GM23338 (cell line): Measurements from ENCODE around the gene FERMT3. TPM values are rescaled to one million over a fixed set of nuclear protein-coding genes. Genes with fewer than 3 reads are reported as not detected.

Source experiments
- ATAC-seq: fragments of 200-7000 bp; cut with Tn5 transposase; 3 replicates; pipeline ENCODE4 v1.9.1; 2020
- DNase-seq: peaks from one replicate; pipeline ENCODE4 v3.0.0-alpha.2; 2015; ENCODE audit warnings: low spot score
- H2AFZ ChIP-seq: fragments of 200-600 bp; sonication (generic); 2 replicates; pipeline ENCODE4 v1.8.0; 2016; ENCODE audit warnings: antibody characterized with exemption, mild to moderate bottlenecking, moderate library complexity
- H3F3A ChIP-seq: fragments of 200-600 bp; sonication (generic); replicated peaks from 2 replicates; pipeline ENCODE4 v1.8.0; 2017; ENCODE audit warnings: antibody characterized with exemption, mixed run types, low read depth
- H3K27ac ChIP-seq: fragments of 200-600 bp; sonication (generic); 2 replicates; pipeline ENCODE4 v1.6.1; 2016; ENCODE audit warnings: low read depth
- H3K27me3 ChIP-seq: fragments of 200-600 bp; sonication (generic); 2 replicates; pipeline ENCODE4 v1.8.0; 2016; ENCODE audit warnings: mild to moderate bottlenecking, mixed run types, moderate library complexity; ENCODE audit not compliant: insufficient read depth
- H3K36me3 ChIP-seq: fragments of 200-600 bp; sonication (generic); 2 replicates; pipeline ENCODE4 v1.8.0; 2016; ENCODE audit warnings: mild to moderate bottlenecking; ENCODE audit not compliant: insufficient read depth
- H3K4me1 ChIP-seq: fragments of 200-600 bp; sonication (generic); 2 replicates; pipeline ENCODE4 v1.8.0; 2016; ENCODE audit warnings: mild to moderate bottlenecking, moderate library complexity; ENCODE audit not compliant: insufficient read depth
- H3K4me2 ChIP-seq: fragments of 200-600 bp; sonication (generic); 2 replicates; pipeline ENCODE4 v1.7.1; 2017; ENCODE audit warnings: mixed run types
- H3K4me3 ChIP-seq: fragments of 200-600 bp; sonication (generic); 2 replicates; pipeline ENCODE4 v1.6.1; 2016; ENCODE audit warnings: mixed run types
- H3K79me2 ChIP-seq: fragments of 200-600 bp; sonication (generic); replicated peaks from 2 replicates; pipeline ENCODE4 v1.8.0; 2017; ENCODE audit warnings: mild to moderate bottlenecking; ENCODE audit not compliant: insufficient read depth
- H3K9me2 ChIP-seq: fragments of 200-600 bp; sonication (generic); 2 replicates; pipeline ENCODE4 v1.8.0; 2017; ENCODE audit not compliant: insufficient read depth
- H4K20me1 ChIP-seq: fragments of 200-600 bp; sonication (generic); replicated peaks from 2 replicates; pipeline ENCODE4 v1.8.0; 2017; ENCODE audit warnings: mild to moderate bottlenecking; ENCODE audit not compliant: insufficient read depth
- H3K27ac Mint-ChIP-seq: 2 replicates; pipeline ENCODE4 v1.8.0; 2020; ENCODE audit warnings: inconsistent platforms, mild to moderate bottlenecking, moderate library complexity, mixed read lengths
- H3K27me3 Mint-ChIP-seq: 3 replicates; pipeline ENCODE4 v1.8.0; 2022; ENCODE audit warnings: low read depth, mild to moderate bottlenecking, moderate library complexity, mixed read lengths, inconsistent platforms; ENCODE audit not compliant: insufficient read depth, poor library complexity
- H3K36me3 Mint-ChIP-seq: 3 replicates; pipeline ENCODE4 v1.8.0; 2021; ENCODE audit warnings: low read depth, mild to moderate bottlenecking, inconsistent platforms, moderate library complexity, mixed read lengths
- H3K4me1 Mint-ChIP-seq: 3 replicates; pipeline ENCODE4 v1.8.0; 2020; ENCODE audit warnings: mild to moderate bottlenecking, inconsistent platforms, mixed read lengths
- H3K4me3 Mint-ChIP-seq: 3 replicates; pipeline ENCODE4 v1.8.0; 2021; ENCODE audit warnings: moderate library complexity, mild to moderate bottlenecking, inconsistent platforms, mixed read lengths
- H3K9me3 Mint-ChIP-seq: 3 replicates; pipeline ENCODE4 v1.8.0; 2020; ENCODE audit warnings: moderate library complexity, mild to moderate bottlenecking, inconsistent platforms, mixed read lengths
- CREB1 ChIP-seq: fragments of 250-450 bp; sonication (Bioruptor Pico); IDR thresholded peaks from 2 replicates; pipeline ENCODE4 v1.5.0; 2020; ENCODE audit warnings: low read depth, mild to moderate bottlenecking, moderate library complexity
- ETS1 ChIP-seq: IDR thresholded peaks from 2 replicates; pipeline ENCODE4 v1.6.1; 2016; ENCODE audit warnings: antibody characterized with exemption
- NANOG ChIP-seq: IDR thresholded peaks from 2 replicates; pipeline ENCODE4 v1.6.1; 2016; ENCODE audit warnings: antibody characterized with exemption, borderline replicate concordance
- POLR2AphosphoS5 ChIP-seq: IDR thresholded peaks from 2 replicates; pipeline ENCODE4 v1.6.1; 2016; ENCODE audit warnings: antibody characterized with exemption, low read depth
- ZNF462 ChIP-seq: fragments of 250-450 bp; sonication (Bioruptor Pico); IDR thresholded peaks from 2 replicates; pipeline ENCODE4 v1.5.0; 2020; ENCODE audit warnings: mild to moderate bottlenecking, moderate library complexity
- polyA plus RNA-seq: library from polyadenylated mRNA; unstranded; fragments of >200 nt; fragmentation: Nextera tagmentation; extraction: Ambion mirVana; gene quantifications from 2 replicates; pipeline ENCODE4 v1.2.1, GENCODE V29; 2016
- total RNA-seq: library from RNA; depleted of rRNA; stranded (reverse); fragments of >200 nt; shearing (Covaris generic); gene quantifications from 2 replicates; pipeline ENCODE4 v1.2.3, GENCODE V29; 2014

FERMT3 gene
- total and polyA plus RNA-seq, 2 experiments from 2014 or later = 1.5 to 1.6 TPM

GRCh38 chr11:64239662-64240434, 33.3 kb downstream of the FERMT3 start (continued):
- no peak for TF ChIP-seq ZNF462 (CRISPR knock-in tag)

GRCh38 chr11:64240435-64241240, 34.1 kb downstream of the FERMT3 start, which contains the start of gene FKBP2:
Gene FKBP2, plus strand, starts transcription at chr11:64241095. Its CDS starts 1,293 bp downstream, at chr11:64242388.
- peaks cover 17% of the 10 kb centered on the region; the same call in 1 of the 2 replicates for H3K4me1 ChIP-seq
- Mint-ChIP-seq H3K9me3 (no peaks in the 10 kb centered on the region), H3K36me3 (peaks cover 24% of the 10 kb centered on the region), H3K4me3 (peak within 1 kb of the TSS; percentile 93), H3K27me3 (peaks cover 28% of the 10 kb centered on the region), H3K27ac (peak within 1 kb of the TSS; percentile 98), H3K4me1 (peaks cover 27% of the 10 kb centered on the region)
- peak; percentile 95 for TF ChIP-seq POLR2AphosphoS5
- TF ChIP-seq NANOG = no peak
- peak; percentile 93 for TF ChIP-seq CREB1 (CRISPR knock-in tag)
- TF ChIP-seq ETS1 = peak; percentile 60; the same call in 1 of the 2 replicates
- H3K36me3 ChIP-seq = no peaks in the 10 kb centered on the region
- peak within 1 kb of the TSS; percentile 96 for H3K4me2 ChIP-seq
- ATAC-seq (peak; percentile 48), DNase-seq (peak; percentile 98)
- peaks cover 26% of the 10 kb centered on the region for H3F3A ChIP-seq
- H3K79me2 ChIP-seq = peaks cover 19% of the 10 kb centered on the region
- H3K9me2 ChIP-seq = no peaks in the 10 kb centered on the region
- no peaks in the 10 kb centered on the region for H3K27me3 ChIP-seq
- no peak within 1 kb of the TSS; the same call in 1 of the 2 replicates for H2AFZ ChIP-seq
- no peaks in the 10 kb centered on the region; the same call in 1 of the 2 replicates for H4K20me1 ChIP-seq
- peak within 1 kb of the TSS; percentile 97 for H3K4me3 ChIP-seq
- H3K27ac ChIP-seq = peak within 1 kb of the TSS; percentile 94; the same call in 1 of the 2 replicates
